Stimulated activated CD4-positive, alpha-beta T cell treated with anti-CD3 and anti-CD28 coated beads, Interleukin-12 subunit alpha, Interleukin-12 subunit beta, amount 100 ng/mL, for 4 hours (primary cell): ENCODE data around the gene KLF1.
A peak's percentile ranks its signal among the peaks of the same experiment; 100 is the strongest.
"Not testable (repeated sequence)": the region's sequence is repeated elsewhere in the genome, so short reads cannot be mapped to it uniquely, and the experiment has no call there.

Source experiments
- DNase-seq: peaks from one replicate; pipeline ENCODE4 v3.0.0-alpha.2; 2020

Gene KLF1

DNA sequence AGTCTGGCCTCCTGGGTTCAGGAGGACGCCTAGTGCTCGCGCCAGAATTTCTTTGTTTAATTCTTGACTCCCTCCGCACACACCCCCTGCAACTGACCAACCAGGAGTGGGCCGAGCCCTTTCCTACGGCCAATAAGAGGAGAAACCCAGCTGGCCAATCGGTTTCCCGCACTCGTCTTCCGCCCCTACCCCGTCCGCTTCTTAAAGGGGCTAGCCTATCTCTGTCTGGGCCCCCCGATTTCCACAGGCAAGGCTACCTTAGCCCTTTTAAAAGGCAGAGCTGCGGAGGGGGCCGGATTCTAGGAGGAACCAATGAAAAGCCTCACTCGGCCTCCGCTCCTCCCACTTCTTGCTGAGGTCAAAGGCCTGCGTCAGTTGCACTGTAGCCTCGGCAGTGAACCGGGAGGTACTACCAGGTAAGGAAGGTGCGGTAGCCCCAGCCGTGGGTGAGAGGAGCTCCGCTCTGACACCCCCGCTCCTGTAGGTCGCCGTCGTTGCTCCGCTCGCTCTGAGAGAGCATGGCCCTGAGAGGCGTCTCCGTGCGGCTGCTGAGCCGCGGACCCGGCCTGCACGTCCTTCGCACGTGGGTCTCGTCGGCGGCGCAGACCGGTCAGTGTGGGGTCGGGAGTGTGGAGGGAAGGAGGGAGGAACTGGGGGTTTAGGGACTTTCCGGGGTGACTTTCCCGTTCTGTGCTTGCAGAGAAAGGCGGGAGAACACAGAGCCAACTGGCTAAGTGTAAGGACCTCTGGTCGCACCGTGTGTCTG is 4.0 kb upstream of the KLF1 start, which contains the start of gene GCDH:
TSS of gene GCDH (plus strand) at position 374 of the 766 bp plus-strand sequence. CDS start at position 519, 145 bp downstream.
- DNase-seq = peak; percentile 91

DNA sequence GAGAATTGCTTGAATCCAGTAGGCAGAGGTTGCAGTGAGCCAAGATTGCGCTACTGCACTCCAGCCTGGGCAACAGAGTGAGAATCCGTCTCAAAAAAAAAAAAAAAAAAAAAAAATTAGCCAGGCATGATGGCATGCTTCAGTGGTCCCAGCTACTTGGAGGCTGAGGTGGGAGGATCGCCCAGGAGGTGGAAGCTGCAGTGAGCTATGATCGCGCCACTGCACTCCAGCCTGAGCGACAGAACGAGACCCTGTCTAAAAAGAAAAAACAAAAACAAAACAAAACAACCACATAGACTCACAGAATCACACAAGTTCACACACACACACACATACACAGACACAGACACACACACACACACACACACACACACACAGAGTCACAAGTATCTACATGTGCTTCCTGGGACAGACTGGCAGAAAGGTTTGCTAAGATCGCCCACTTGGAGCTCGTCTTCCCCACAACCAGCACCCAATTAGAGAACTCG is 3.3 kb upstream of the KLF1 start:
- DNase-seq = not testable (repeated sequence)

DNA sequence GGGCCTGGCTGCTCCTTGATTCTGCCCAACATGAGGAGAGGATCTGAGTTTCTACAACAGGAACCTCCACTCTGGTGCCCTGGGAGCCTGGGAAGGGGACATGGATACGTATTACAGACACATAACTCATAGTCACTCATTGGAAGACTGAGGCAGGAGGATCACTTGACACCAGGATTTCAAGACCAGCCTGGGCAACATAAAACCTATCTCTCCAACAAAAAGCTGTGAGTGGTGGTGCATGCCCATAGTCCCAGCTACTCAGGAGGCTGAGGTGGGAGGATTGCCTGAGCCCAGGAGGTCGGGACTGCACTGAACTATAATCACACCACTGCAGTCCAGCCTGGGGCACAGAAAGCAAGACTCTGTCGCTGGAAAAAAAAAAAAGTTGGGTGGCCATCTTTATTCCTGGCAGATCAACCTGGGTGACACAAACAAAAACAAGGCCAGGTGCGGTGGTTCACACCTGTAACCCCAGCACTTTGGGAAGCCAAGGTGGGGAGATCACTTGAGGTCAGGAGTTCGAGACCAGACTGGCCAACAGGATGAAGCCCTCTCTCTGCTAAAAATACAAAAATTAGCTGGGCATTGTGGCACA is 1.1 kb upstream of the KLF1 start:
- DNase-seq = no peak

DNA sequence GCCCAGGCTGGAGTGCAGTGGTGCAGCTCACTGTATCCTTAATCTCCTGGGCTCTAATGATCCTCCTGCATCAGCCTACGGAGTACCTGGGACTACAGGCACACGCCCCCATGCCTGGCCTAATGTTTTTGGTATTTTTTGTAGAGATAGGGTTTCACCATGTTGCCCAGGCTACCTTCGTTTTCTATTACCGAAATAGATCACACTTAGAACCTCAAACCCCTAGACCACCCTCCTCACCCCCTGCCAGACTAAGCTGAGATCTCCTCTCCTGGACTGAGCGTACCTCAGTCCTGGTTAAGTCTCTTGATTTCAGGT is 391 bp downstream of the KLF1 start:
- no peak for DNase-seq

DNA sequence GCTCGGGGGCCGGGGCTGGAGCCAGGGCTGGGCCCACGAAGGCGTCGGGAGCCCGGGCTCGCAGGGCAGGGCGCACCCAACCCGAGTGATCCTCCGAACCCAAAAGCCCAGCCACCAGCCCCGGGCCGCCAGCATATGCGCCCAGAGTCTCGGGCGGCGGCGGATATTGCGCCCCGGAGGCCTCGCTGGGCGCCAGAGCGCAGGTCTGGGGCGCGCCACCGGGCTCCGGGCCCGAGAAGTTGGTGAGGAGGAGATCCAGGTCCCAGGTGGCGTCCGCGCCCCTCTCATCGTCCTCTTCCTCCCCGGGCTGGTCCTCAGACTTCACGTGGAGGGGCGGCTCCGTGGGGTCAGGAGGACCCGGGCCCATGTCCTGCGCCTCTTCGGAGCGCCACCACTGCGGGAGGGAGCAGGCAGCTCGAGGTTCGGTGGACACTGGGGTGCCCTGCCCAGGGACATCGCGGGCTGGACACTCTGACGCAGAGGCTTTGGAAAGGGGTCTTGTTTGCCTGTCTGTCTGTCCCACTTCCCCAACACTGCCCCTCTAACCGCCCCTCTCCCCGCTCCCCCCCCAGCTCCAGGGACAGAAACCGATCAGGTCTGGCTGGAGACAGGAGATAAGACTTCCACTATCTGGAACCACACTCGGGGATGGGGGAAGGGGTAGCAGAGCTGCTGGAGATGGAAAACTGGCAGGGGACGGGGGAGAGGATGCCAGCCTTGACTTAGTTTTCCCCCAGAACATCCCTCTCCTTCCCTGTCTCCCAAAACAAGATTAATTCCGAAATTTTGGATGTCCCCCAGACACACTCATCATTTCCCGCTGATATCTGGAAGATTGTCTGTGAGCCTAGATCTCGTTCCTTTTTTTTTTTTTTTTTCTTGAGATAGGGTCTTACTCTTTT is 1.0 kb downstream of the KLF1 start:
- no peak for DNase-seq

DNA sequence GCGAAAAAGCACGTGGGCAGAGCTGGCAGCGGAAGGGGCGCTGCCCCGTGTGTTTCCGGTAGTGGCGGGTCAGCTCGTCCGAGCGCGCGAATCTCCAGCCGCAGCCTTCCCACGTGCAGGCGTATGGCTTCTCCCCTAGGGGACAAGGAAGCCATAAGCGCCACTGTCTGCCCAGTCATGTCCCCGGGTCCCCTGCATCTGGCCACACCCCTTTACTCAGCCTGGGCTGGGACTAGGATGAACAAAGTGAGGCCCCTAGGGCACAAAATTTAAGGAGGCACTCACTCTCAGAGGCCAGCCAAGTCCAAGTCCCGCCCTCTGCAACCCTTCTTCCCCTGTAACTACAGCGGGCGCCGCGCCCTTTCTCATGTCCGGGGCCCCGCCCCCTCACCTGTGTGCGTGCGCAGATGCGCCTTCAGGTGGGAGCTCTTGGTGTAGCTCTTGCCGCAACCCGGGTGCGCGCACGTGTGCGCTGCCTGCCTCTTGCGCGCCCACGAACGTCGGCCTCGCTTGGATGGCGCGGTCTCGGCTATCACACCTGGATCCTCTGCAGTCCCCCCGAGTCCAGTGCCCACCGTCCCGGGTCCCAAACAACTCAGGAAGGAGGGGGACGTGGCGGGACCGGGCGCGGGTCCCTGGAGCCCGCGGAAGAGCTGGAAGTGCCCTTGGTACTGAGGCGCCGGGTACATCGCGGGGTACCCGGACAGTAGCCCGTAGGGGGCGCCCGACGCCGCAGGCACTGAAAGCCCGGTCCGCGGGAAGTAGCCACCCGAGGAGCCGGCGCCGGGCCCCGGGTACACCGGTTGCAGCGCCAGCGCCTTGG is 1.9 kb downstream of the KLF1 start:
- peak; percentile 90 for DNase-seq

DNA sequence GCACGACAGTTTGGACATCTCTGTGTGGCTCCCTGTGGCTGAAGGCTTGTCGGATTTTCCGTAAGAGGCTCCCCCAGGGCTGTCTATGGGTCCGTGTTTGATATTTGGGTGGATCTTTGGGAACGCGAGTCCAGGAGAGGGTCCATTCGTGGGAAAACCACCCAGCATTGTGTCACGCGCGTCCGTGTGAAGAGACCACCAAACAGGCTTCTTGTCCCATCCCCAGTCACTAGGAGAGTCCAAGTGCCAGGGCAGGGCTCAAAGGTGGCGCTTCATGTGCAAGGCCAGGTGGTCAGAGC is 2.4 kb downstream of the KLF1 start:
- no peak for DNase-seq

DNA sequence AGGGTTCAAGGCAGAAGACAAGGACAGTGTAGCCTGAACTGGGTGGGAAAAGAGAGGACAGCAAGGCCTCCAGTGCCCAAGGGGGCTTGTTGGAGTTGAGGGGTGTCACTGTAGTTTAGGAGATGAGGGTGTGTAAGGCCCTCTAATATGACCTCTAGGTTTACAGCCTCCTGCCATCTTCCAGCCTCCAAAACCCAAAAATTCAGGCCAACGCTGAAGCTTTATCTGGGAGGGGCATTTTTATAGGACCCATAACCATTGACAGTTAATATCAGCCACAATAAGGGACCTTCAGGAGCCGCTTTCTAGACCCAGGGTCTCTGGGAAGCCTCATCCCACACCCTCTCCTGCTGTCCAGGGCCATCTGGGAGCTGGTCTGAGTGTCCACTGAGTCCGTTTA is 2.8 kb downstream of the KLF1 start:
- no peak for DNase-seq

DNA sequence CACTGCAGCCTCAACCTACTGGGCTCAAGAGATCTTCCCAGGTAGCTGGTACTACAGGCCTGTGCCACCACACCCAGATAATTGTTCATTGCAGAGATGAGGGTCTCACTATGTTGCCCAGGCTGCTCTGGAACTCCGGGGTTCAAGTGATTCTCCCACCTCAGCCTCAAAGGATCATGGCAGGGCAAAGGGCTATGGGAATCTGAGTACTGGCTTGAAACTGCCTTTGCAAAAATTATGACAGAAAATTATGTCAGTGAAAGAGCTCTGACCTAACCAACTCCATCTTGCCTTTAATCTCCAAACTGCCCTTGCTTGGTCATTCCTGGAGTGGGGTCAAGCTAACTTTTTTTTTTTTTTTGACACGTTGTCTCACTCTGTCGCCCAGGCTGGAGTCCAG is 4.4 kb downstream of the KLF1 start:
- no peak for DNase-seq

DNA sequence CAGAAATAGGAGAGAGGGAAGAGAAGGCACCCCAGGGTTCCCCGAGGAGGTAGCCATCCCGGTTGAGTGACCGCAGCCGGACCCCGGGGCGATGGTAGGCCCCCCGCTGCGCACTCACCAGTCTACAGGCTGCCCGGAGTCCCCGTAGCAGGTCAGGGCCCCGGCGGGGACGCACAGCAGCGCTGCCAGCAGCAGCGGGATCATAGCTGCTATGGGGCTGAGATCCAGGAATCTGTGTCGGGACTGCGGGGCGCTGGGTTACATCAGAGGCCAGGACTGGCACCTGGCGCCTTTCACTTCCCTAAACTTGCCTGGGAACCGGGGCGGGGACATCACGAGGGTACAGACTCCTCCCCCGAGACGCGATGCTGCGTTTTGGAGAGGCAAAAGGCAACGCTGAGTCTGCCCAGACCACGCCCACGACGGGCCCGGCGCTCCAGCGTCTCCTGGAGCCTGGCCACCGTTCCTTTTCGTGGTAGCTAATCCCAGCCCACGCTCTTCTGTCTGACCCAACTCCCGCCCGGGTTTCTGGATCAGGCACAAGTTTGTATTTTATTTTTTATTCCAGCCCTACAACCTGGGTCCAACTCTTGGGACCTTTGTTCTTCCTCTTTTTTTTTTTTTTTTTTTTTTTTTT is 5.7 kb downstream of the KLF1 start, which contains the start of gene DNASE2:
TSS of gene DNASE2 (minus strand) at position 278 of the 637 bp plus-strand sequence. CDS start at position 204, 74 bp downstream.
- DNase-seq = peak; percentile 85

DNA sequence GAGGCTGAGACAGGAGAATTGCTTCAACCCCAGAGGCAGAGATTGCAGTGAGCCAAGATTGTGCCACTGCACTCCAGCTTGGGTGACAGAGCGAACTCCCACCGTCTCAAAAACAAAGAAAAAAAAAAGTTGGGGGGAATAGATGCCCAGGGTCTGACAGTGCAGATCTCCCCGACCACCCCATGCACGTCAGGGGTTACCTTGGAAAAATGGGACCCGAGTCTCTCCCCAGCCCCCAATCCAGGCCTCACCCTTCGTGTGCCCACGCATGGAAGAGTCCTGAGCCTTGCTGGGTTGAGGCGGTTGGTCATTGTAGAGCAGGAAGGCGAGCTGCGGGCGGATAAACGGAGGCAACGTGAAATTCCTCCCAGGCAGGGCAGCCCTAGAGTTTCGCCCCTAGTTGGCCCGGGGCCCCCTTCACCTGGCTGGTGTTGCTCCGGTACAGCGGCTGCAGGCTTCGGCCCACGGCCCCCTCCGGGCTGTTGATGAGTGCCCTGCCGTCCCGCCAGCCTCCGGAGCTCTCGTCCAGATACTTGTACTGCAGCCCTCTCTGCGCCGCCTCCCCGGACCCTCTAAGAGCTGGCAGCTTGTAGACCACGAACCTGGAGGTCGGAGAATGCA is 6.3 kb downstream of the KLF1 start:
- DNase-seq = no peak

DNA sequence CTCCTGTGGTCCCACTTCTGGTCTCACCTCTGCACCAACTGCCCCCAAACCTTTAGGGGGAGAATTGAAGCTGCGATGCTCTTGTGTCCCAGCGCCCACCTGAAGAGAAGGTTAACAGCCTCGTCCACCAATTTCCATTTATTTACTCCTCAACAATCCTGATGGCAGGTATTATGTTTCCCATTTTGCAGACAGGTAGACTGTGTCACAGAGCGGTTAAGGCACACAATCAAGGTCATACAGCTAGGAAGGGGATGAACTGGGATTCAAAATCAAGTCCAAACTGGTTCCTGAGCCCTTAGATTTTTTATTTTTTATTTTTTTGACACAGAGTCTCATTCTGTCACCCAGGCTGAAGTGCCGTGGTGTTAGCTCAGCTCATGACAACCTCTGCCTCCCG is 11.9 kb downstream of the KLF1 start:
- no peak for DNase-seq

DNA sequence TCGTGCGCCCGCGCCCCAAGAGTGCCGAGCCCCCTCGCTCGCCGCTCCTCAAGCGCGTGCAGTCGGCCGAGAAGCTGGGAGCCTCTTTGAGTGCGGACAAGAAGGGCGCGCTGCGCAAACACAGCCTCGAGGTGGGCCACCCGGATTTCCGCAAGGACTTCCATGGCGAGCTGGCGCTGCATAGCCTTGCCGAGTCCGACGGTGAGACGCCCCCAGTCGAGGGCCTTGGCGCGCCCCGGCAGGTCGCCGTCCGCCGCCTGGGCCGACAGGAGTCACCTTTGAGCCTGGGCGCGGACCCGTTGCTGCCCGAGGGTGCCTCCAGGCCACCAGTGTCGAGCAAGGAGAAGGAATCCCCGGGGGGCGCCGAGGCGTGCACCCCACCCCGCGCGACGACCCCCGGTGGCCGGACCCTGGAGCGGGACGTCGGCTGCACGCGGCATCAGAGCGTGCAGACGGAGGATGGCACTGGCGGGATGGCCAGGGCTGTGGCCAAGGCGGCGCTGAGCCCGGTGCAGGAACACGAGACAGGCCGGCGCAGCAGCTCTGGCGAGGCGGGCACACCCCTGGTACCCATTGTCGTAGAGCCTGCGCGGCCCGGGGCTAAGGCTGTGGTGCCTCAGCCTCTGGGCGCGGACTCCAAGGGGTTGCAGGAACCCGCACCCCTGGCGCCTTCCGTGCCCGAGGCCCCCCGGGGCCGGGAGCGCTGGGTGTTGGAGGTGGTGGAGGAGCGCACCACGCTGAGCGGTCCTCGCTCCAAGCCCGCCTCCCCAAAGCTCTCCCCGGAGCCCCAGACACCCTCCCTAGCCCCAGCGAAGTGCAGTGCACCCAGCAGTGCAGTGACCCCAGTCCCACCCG is 12.9 kb downstream of the KLF1 start:
- no peak for DNase-seq

DNA sequence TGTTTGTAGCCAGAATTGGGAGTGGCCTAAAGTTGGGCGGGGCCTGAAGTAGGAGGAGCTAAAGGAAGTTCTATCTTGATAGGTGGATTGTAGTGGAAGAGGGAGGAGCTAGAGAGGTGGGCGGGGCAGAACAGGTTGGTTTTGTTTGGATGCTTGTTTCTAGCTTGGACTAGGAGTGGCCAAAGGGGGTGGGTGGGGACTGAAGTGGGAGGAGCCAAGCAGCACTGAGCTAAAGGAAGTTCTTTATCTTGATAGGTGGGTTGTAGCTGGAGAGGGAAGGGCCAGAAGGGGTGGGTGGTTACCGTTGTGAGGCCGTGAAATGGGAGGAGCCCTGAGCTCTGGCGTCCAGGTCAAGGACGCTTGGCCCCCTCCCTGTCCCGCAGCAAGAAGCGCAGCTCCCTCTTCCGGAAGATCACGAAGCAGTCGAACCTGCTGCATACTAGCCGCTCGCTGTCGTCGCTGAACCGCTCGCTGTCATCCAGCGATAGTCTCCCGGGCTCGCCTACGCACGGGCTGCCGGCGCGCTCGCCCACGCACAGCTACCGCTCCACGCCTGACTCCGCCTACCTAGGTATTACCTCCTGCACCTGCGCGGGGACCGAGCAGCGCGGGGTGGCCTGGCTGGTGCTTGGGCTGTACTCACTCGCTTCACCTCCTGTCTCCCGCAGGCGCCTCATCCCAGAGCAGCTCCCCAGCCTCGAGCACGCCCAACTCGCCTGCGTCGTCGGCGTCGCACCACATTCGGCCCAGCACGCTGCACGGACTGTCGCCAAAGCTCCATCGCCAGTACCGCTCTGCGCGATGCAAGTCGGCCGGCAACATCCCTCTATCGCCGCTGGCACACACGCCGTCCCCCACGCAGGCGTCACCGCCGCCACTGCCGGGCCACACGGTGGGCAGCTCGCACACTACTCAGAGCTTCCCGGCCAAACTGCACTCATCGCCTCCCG is 13.8 kb downstream of the KLF1 start:
- DNase-seq = peak; percentile 15

DNA sequence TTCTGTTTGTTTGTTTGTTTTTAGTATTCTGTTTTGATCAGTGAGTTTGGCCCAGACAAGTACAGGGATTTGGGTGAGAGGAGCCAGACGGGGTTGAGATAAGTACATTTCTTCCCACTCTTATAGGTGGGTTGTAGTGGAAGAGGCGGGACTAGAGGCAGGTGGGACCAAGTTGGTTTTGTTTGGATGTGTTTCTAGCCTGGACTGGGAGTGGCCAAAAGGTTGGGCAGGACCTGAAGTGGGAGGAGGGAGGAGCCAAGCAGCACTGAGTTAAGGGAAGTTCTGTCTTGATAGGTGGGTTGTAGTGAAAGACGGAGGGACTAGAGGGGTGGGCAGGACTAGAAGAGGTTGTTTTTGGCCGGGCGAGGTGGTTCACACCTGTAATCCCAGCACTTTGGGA is 14.7 kb downstream of the KLF1 start:
- DNase-seq = no peak

DNA sequence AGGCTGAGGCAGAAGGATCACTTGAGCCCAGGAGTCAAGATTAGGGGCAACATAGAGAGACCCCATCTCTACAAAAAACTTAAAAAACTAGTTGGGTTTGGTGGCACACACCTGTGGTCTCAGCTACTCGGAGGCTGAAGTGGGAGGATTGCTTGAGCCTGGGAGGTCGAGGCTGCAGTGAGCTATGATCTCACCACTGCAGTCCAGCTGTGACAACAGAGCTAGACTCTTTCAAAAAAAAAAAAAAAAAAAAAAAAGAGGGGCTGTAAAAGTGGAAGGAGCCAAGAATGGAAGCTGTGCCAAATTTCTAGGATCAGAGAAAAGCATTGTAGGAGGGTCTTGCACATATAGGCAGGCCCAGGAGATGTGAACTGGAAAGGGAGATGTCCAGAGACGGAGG is 15.3 kb downstream of the KLF1 start:
- DNase-seq = no peak

DNA sequence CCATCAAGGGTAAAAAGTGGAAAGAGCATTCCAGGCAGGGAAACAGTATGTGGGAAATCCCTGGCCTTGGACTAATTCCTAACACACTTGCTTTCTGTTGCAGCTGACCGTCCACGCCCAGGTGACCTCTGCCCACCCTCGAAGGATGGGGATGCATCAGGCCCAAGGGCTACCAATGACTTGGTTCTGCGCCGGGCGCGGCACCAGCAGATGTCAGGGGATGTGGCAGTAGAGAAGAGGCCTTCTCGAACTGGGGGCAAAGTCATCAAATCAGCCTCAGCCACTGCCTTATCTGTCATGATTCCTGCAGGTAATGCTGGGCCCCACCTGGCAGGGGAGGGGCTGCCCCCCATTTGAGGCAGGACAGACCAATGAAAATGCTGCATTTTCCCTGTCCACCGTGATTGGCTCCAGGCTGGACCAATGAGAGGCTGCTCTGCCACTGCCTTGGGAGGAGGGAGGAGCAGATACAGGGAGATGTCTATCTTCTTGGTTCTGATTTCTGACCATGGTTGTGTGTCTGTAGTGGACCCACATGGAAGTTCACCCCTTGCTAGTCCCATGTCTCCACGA is 18.4 kb downstream of the KLF1 start:
- DNase-seq = no peak

DNA sequence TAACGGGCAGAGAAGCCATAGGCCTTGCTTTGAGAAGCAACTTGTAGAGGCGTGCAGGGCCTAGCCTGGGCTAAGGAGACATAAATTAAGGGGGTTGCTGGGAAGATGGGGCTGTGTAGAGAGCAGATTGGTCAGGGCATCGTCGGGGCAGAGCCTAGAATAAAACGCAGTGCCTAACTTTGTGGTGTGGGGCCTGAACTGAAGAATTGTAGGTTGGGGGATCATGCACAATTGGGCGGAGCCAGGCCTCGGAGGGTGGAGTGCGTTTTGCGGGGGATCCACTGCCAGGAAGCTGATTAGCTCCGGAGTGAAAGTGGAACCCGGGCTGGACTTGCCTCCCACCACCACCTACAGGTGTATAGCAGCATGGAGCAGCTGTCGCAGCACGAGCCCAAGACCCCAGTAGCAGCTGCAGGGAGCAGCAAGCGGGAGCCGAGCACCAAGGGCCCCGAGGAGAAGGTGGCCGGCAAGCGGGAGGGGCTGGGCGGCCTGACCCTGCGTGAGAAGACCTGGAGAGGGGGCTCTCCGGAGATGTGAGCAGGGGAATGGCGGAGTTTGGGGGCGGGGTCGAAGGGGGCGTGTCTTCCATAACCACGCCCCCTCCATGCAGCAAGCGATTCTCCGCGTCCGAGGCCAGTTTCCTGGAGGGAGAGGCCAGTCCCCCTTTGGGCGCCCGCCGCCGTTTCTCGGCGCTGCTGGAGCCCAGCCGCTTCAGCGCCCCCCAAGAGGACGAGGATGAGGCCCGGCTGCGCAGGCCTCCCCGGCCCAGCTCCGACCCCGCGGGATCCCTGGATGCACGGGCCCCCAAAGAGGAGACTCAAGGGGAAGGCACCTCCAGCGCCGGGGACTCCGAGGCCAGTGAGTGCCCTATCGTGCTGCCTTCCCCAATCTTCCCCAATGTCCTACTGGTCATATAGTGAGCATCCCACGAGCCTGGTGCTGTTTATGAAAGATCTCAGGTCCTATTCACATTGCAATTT is 19.6 kb downstream of the KLF1 start:
- DNase-seq = peak; percentile 60
